ES-I3 (cell line): ENCODE results near the gene PTPA.

ENCODE experiments used
- H3K36me3 ChIP-seq: 2 replicates; pipeline ENCODE4 v1.6.1; 2013; ENCODE audit warnings: mild to moderate bottlenecking, low read length, control low read depth, moderate library complexity; ENCODE audit not compliant: insufficient read depth
- H3K4me1 ChIP-seq: 2 replicates; pipeline ENCODE4 v1.6.1; 2013; ENCODE audit warnings: mild to moderate bottlenecking, control low read depth, low read length; ENCODE audit not compliant: insufficient read depth
- H3K9ac ChIP-seq: 2 replicates; pipeline ENCODE4 v1.6.1; 2013; ENCODE audit warnings: low read depth, mild to moderate bottlenecking, low read length, moderate library complexity
- H3K9me3 ChIP-seq: 2 replicates; pipeline ENCODE4 v1.6.1; 2013; ENCODE audit warnings: mild to moderate bottlenecking, low read length, moderate library complexity; ENCODE audit not compliant: control insufficient read depth, insufficient read depth

Gene PTPA

GRCh38 chr9:129133082-129133481 lies 21.9 kb downstream of the PTPA start:
- no peaks in the 10 kb centered on the region for H3K9me3 ChIP-seq
- H3K4me1 ChIP-seq = no peaks in the 10 kb centered on the region; the same call in 1 of the 2 replicates
- peaks cover 9% of the 10 kb centered on the region for H3K36me3 ChIP-seq
- no peak overlapping the region for H3K9ac ChIP-seq

- Histone ChIP-seq H3K4me1 (peaks cover 8% of the 10 kb centered on the region; the same call in 1 of the 2 replicates), H3K9ac (no peak overlapping the region), H3K9me3 (no peaks in the 10 kb centered on the region), H3K36me3 (peaks cover 5% of the 10 kb centered on the region)
These were observed 24.3 kb downstream of the PTPA start for GRCh38 chr9:129135476-129135875.

GRCh38 chr9:129136446-129137035 lies 25.3 kb downstream of the PTPA start:
- Histone ChIP-seq H3K4me1 (peaks cover 16% of the 10 kb centered on the region), H3K9me3 (no peaks in the 10 kb centered on the region), H3K36me3 (peaks cover 5% of the 10 kb centered on the region), H3K9ac (no peak overlapping the region)

GRCh38 chr9:129137292-129138143 lies 26.3 kb downstream of the PTPA start:
- H3K4me1 ChIP-seq = peaks cover 24% of the 10 kb centered on the region
- H3K9me3 ChIP-seq = no peaks in the 10 kb centered on the region
- H3K36me3 ChIP-seq = peaks cover 5% of the 10 kb centered on the region
- H3K9ac ChIP-seq = no peak overlapping the region

DNA sequence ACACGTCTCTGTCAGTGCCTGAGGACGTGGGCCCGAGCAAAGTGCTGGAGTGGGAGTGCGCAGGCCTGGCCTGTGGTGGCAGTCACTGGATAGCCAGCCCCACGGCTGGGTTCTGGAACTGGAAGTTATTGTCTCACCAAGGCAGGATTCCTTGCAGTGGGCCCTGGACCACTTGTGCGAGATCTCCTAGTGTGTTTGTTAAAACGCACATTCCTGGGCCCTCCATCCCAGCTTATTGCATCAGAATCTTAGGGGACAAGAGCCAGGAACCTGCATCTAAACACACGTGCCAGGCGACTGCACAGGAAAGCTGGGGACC lies 26.9 kb downstream of the PTPA start:
- Histone ChIP-seq H3K9ac (no peak overlapping the region), H3K9me3 (no peaks in the 10 kb centered on the region), H3K36me3 (peaks cover 5% of the 10 kb centered on the region), H3K4me1 (peaks cover 29% of the 10 kb centered on the region)

- no peak overlapping the region for H3K9ac ChIP-seq
- no peaks in the 10 kb centered on the region for H3K9me3 ChIP-seq
- H3K36me3 ChIP-seq = peaks cover 5% of the 10 kb centered on the region
- H3K4me1 ChIP-seq = peaks cover 35% of the 10 kb centered on the region
These were observed 27.4 kb downstream of the PTPA start for GRCh38 chr9:129138476-129139232.

- Histone ChIP-seq H3K4me1 (peaks cover 40% of the 10 kb centered on the region), H3K9me3 (no peaks in the 10 kb centered on the region), H3K9ac (peak overlapping the region; percentile 43), H3K36me3 (peaks cover 5% of the 10 kb centered on the region)
These were observed 28.2 kb downstream of the PTPA start for GRCh38 chr9:129139233-129139992.

DNA sequence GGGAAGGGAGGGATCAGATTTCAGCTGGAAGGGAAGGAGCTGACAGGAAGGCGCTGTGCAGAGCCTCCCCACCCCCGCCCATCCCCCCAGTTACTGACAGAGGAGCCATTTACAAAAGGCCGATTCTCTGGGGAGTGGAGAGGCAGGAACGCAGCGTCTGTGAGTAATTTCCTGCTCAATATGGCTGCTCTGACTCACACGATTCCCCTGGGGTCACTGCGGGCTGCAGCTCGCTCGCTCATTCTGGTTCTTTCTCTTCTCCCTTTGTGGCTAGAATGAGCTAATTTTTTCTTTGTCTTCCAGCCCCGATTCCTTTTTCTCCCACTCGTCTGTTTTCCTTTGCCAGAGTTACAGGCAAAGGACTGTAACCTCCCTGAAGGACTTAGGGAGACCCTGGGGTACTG lies 28.8 kb downstream of the PTPA start:
- peaks cover 5% of the 10 kb centered on the region; the same call in 1 of the 2 replicates for H3K36me3 ChIP-seq
- H3K9ac ChIP-seq = peak overlapping the region; percentile 54
- peaks cover 40% of the 10 kb centered on the region for H3K4me1 ChIP-seq
- no peaks in the 10 kb centered on the region for H3K9me3 ChIP-seq

DNA sequence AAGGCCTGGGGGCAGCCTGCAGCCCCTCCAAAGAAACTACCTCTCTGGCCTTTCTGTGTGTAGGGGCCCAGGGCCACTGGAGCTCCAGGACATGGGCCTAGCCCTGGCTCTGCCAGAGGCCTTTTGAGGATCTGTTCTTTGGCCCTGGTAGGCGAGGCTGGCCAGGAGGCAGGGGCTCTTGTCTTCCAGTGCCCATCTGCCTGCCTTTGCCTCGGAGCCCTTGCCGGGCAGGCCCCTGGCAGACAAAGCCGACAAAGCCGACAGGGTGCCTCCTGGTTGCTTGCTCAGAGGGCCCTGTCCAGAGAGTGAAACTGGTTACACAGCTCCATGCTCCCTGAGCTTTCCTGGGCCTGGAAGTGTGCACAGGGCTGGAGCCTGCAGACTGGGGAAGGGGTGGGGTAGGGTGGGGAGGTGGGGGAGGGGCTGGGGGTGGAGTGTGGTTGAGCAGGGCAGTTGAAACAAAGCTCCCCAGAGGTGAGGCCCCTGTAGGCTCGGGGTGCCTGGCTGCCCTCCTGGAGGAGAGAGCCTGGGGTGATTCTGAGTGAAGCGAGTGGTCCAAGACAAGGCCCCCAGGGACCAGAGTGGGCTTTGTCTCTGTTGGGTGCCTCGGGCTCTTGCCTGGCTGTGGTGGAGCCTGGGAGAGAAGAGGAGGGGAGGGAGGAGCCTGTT lies 29.3 kb downstream of the PTPA start:
- Histone ChIP-seq H3K36me3 (peaks cover 2% of the 10 kb centered on the region; the same call in 1 of the 2 replicates), H3K4me1 (peaks cover 46% of the 10 kb centered on the region), H3K9ac (peak overlapping the region; percentile 54), H3K9me3 (no peaks in the 10 kb centered on the region)

GRCh38 chr9:129141066-129142041 lies 30.1 kb downstream of the PTPA start:
- peaks cover 49% of the 10 kb centered on the region for H3K4me1 ChIP-seq
- no peaks in the 10 kb centered on the region; the same call in 1 of the 2 replicates for H3K36me3 ChIP-seq
- no peaks in the 10 kb centered on the region for H3K9me3 ChIP-seq
- H3K9ac ChIP-seq = peak overlapping the region; percentile 41; the same call in 1 of the 2 replicates

DNA sequence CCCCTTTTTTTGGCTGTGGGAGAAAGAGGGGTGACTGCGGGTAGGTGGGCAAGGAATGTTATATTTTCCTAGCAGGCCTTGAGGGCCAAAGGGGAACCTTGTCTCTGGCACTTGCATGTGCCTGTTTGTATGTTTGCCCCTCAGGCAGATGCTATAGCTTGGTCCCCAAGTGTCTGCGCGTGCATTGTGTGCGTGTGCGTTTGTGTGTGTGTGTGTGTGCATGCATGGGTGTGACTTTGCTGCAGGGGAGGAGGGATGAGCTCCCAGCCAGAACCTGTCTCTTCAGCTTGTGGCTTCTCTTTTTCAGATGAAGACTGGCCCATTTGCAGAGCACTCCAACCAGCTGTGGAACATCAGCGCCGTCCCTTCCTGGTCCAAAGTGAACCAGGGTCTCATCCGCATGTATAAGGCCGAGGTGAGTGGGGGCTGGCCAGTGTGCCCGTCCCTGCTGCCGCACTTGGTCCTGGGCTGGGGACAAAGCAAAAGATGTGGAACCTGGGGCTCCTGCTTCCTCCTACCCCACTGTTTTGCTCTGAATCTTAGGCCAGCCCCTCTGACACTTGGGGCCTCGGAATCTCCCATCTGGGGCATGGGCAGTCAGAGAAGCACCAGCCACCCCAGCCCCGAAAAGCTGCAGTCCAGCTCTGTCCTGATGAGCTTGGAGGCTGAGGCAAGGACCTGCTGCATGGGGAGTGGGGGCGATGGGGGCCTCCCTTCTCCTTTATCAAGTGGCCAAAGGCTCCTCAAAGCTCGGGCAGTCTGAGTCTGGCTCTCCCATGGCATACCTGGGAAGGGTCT lies 31.1 kb downstream of the PTPA start:
- Histone ChIP-seq H3K9me3 (no peaks in the 10 kb centered on the region), H3K4me1 (peaks cover 59% of the 10 kb centered on the region), H3K36me3 (no peaks in the 10 kb centered on the region; the same call in 1 of the 2 replicates), H3K9ac (no peak overlapping the region)
